Measurements from ENCODE around the gene VWC2. TPM values are rescaled to one million over a fixed set of nuclear protein-coding genes. Genes with fewer than 3 reads are reported as not detected.

Gene VWC2
- total RNA-seq, 1 donor from 2014 or later, result not detected

DNA sequence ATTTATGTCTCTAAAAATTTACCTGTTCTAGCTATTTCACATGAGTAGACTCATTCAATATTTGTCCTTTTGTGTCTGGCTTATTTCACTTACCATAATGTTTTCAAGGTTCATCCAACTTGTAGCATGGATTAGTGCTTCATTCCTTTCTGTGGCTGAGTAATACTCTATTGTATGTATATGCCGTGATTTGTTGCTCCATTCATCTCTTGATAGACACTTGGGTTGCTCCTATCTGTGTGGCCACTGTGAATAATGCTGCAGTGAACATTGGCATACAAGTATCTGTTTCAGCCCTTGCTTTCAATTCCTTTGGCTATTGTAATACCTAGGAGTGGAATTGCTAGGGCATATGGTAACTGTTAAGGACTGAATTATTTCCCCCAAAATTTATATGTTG is 86.9 kb downstream of the VWC2 start:
- Mint-ChIP-seq H3K27ac (ENCODE audit: unreplicated experiment) (no peak overlapping the region), H3K36me3 (ENCODE audit: unreplicated experiment) (no peaks in the 10 kb centered on the region)
- TF ChIP-seq CTCF (IDR thresholded peaks at IDR 0.05), result no peak

GRCh38 chr7:49866076-49866735 is 92.8 kb downstream of the VWC2 start:
- no peaks in the 10 kb centered on the region for H3K36me3 Mint-ChIP-seq (ENCODE audit: unreplicated experiment)
- DNase-seq (ENCODE audit: extremely low spot score, unreplicated experiment), result no peak
- H3K4me1 Mint-ChIP-seq (ENCODE audit: unreplicated experiment), result no peaks in the 10 kb centered on the region
- no peak overlapping the region for H3K27ac Mint-ChIP-seq (ENCODE audit: unreplicated experiment)
- no peaks in the 10 kb centered on the region for H3K27me3 Mint-ChIP-seq (ENCODE audit: unreplicated experiment)
- H3K9me3 Mint-ChIP-seq (ENCODE audit: unreplicated experiment), result peaks cover 10% of the 10 kb centered on the region
- no peak for TF ChIP-seq CTCF (IDR thresholded peaks at IDR 0.05)
- H3K4me3 Mint-ChIP-seq (ENCODE audit: unreplicated experiment), result no peak overlapping the region

More for the DNA sequence above, 86.9 kb downstream of the VWC2 start:
- Mint-ChIP-seq H3K4me1 (ENCODE audit: unreplicated experiment) (no peaks in the 10 kb centered on the region), H3K27me3 (ENCODE audit: unreplicated experiment) (no peaks in the 10 kb centered on the region), H3K4me3 (ENCODE audit: unreplicated experiment) (no peak overlapping the region), H3K9me3 (ENCODE audit: unreplicated experiment) (peaks cover 4% of the 10 kb centered on the region)
- no peak for DNase-seq (ENCODE audit: extremely low spot score, unreplicated experiment)

GRCh38 chr7:49866910-49867309 is 93.5 kb downstream of the VWC2 start:
- H3K27ac Mint-ChIP-seq (ENCODE audit: unreplicated experiment), result no peak overlapping the region

DNA sequence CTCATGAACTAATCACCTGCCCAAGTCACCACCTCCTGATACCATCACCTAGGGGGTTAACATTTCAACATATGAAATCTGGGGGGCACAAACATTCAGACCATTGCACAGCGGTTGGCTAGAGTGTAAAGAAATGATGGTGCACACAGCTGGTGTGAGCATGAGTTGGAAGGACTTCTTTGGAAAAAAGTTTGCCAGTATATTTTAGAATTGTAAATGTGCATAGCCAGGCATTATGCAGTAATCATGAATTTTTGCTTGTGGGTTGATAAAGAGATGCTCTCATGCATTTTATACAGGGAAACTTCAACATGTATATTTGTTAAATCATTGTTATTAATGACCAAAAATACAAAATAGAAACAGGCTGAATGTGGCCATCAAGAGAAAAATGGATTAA is 100.0 kb downstream of the VWC2 start:
- Mint-ChIP-seq H3K27me3 (ENCODE audit: unreplicated experiment) (no peaks in the 10 kb centered on the region), H3K9me3 (ENCODE audit: unreplicated experiment) (peaks cover 4% of the 10 kb centered on the region), H3K4me3 (ENCODE audit: unreplicated experiment) (no peak overlapping the region), H3K27ac (ENCODE audit: unreplicated experiment) (no peak overlapping the region), H3K4me1 (ENCODE audit: unreplicated experiment) (no peaks in the 10 kb centered on the region), H3K36me3 (ENCODE audit: unreplicated experiment) (no peaks in the 10 kb centered on the region)
- DNase-seq (ENCODE audit: extremely low spot score, unreplicated experiment), result no peak
- TF ChIP-seq CTCF (IDR thresholded peaks at IDR 0.05), result no peak

More at GRCh38 chr7:49866910-49867309, 93.5 kb downstream of the VWC2 start:
- no peak for TF ChIP-seq CTCF (IDR thresholded peaks at IDR 0.05)
- no peak for DNase-seq (ENCODE audit: extremely low spot score, unreplicated experiment)
- peaks cover 10% of the 10 kb centered on the region for H3K9me3 Mint-ChIP-seq (ENCODE audit: unreplicated experiment)
- H3K4me3 Mint-ChIP-seq (ENCODE audit: unreplicated experiment), result no peak overlapping the region
- no peaks in the 10 kb centered on the region for H3K4me1 Mint-ChIP-seq (ENCODE audit: unreplicated experiment)
- H3K36me3 Mint-ChIP-seq (ENCODE audit: unreplicated experiment), result no peaks in the 10 kb centered on the region
- H3K27me3 Mint-ChIP-seq (ENCODE audit: unreplicated experiment), result no peaks in the 10 kb centered on the region

DNA sequence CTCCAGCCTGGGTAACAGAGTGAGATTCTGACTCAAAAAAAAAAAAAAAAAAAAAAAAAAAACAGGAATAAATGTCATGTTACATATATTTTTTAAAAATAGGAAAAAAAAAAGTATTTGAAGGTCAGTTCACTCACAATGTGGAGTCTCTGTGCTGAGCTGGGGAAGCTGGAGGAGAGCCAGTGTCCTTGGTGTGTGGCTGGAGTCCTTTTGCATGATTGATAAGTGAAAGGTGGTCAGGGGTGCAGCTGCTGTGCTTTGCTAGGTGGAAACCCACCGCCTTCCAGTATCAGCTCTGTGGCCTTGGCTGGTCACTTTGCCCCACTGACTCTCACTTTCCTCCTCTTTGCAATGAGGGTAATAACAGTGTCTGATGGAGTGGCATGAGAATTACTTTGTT is 101.9 kb downstream of the VWC2 start:
- Mint-ChIP-seq H3K4me3 (ENCODE audit: unreplicated experiment) (no peak overlapping the region), H3K27ac (ENCODE audit: unreplicated experiment) (no peak overlapping the region), H3K4me1 (ENCODE audit: unreplicated experiment) (no peaks in the 10 kb centered on the region), H3K27me3 (ENCODE audit: unreplicated experiment) (no peaks in the 10 kb centered on the region), H3K36me3 (ENCODE audit: unreplicated experiment) (no peaks in the 10 kb centered on the region), H3K9me3 (ENCODE audit: unreplicated experiment) (no peaks in the 10 kb centered on the region)
- no peak for DNase-seq (ENCODE audit: extremely low spot score, unreplicated experiment)
- TF ChIP-seq CTCF (IDR thresholded peaks at IDR 0.05), result no peak

All from osteocyte (in vitro differentiated cells).